Measurements from ENCODE around the gene APOBEC3G.

GRCh38 chr22:39087881-39088684 is 11.0 kb downstream of the APOBEC3G start:
- TF ChIP-seq CTCF (IDR thresholded peaks at IDR 0.05), result no peak
- no peak for TF ChIP-seq POLR2AphosphoS5 (IDR thresholded peaks at IDR 0.05)
- no peak for TF ChIP-seq POLR2A (IDR thresholded peaks at IDR 0.05; ENCODE audit: low read depth)
- TF ChIP-seq EP300 (IDR thresholded peaks at IDR 0.05), result no peak

Data from esophagus muscularis mucosa (tissue), 4 donors.